A172 (cell line): ENCODE data around the gene B3GNT7. TPM values are rescaled to one million over a fixed set of nuclear protein-coding genes. Genes with fewer than 3 reads are reported as not detected.

Source experiments
- DNase-seq: peaks from one replicate; pipeline ENCODE4 v3.0.0-alpha.2; 2015; ENCODE audit warnings: low spot score
- total RNA-seq: library from RNA; depleted of rRNA; stranded (reverse); fragments of >200 nt; shearing (Covaris generic); gene quantifications from 2 replicates; pipeline ENCODE4 v1.2.3, GENCODE V29; 2014

The B3GNT7 gene
- total RNA-seq, 1 experiment from 2014 or later, result not detected

GRCh38 chr2:231384109-231384435 lies 11.4 kb upstream of the B3GNT7 start:
- no peak for DNase-seq

GRCh38 chr2:231384970-231385369 lies 10.5 kb upstream of the B3GNT7 start:
- no peak for DNase-seq

- no peak for DNase-seq
Observed at GRCh38 chr2:231385429-231385828, 10.1 kb upstream of the B3GNT7 start.

GRCh38 chr2:231386446-231386845 lies 9.1 kb upstream of the B3GNT7 start:
- DNase-seq, result peak; percentile 92

GRCh38 chr2:231387904-231388724 lies 7.4 kb upstream of the B3GNT7 start:
- peak; percentile 79 for DNase-seq

- no peak for DNase-seq
Observed at GRCh38 chr2:231388725-231389346, 6.7 kb upstream of the B3GNT7 start.

- no peak for DNase-seq
Observed at GRCh38 chr2:231390667-231391066, 4.8 kb upstream of the B3GNT7 start.

GRCh38 chr2:231391981-231392380 lies 3.5 kb upstream of the B3GNT7 start:
- DNase-seq, result no peak

GRCh38 chr2:231392431-231393148 lies 2.9 kb upstream of the B3GNT7 start:
- DNase-seq, result no peak

GRCh38 chr2:231393149-231394131 lies 2.1 kb upstream of the B3GNT7 start:
- DNase-seq, result no peak

GRCh38 chr2:231394211-231395141 lies 1.0 kb upstream of the B3GNT7 start:
- DNase-seq, result no peak

- DNase-seq, result no peak
Observed at GRCh38 chr2:231396058-231396821, 730 bp downstream of the B3GNT7 start.

- no peak for DNase-seq
Observed at GRCh38 chr2:231397011-231397927, 1.8 kb downstream of the B3GNT7 start.

- DNase-seq, result no peak
Observed at GRCh38 chr2:231397928-231398294, 2.4 kb downstream of the B3GNT7 start.

GRCh38 chr2:231398585-231398984 lies 3.1 kb downstream of the B3GNT7 start:
- no peak for DNase-seq

- no peak for DNase-seq
Observed at GRCh38 chr2:231399046-231399852, 3.7 kb downstream of the B3GNT7 start.

- DNase-seq, result no peak
Observed at GRCh38 chr2:231399853-231400680, 4.6 kb downstream of the B3GNT7 start.
